GM18526 (cell line): ENCODE results near the gene OR6C76.

Source experiments
- POLR2A ChIP-seq: IDR thresholded peaks from 3 replicates; pipeline ENCODE4 v1.6.1; 2011; ENCODE audit not compliant: insufficient read length; ENCODE audit errors: extremely low read depth

OR6C76 gene

GRCh38 chr12:55425954-55426353 is at the start of gene OR6C76:
Gene OR6C76 (plus strand): TSS chr12:55426254. CDS start chr12:55426254, 0 bp downstream.
- TF ChIP-seq POLR2A: no peak

- no peak for TF ChIP-seq POLR2A
Observed at GRCh38 chr12:55385891-55386290, 40.2 kb upstream of the OR6C76 start.

GRCh38 chr12:55392032-55392795 is 33.8 kb upstream of the OR6C76 start:
- TF ChIP-seq POLR2A: no peak

GRCh38 chr12:55396326-55396725 is 29.7 kb upstream of the OR6C76 start:
- TF ChIP-seq POLR2A: no peak

- no peak for TF ChIP-seq POLR2A
Observed at GRCh38 chr12:55400229-55400628, 25.8 kb upstream of the OR6C76 start, which contains the start of gene OR6C65. Gene OR6C65 (plus strand): TSS chr12:55400529. CDS start chr12:55400529, 0 bp downstream.

- no peak for TF ChIP-seq POLR2A
Observed at GRCh38 chr12:55407866-55408265, 18.2 kb upstream of the OR6C76 start.

GRCh38 chr12:55416961-55417360 is 9.1 kb upstream of the OR6C76 start:
- TF ChIP-seq POLR2A: no peak

GRCh38 chr12:55420307-55420962 is 5.6 kb upstream of the OR6C76 start:
- no peak for TF ChIP-seq POLR2A

GRCh38 chr12:55428331-55429243 is 2.5 kb downstream of the OR6C76 start:
- TF ChIP-seq POLR2A: no peak

- no peak for TF ChIP-seq POLR2A
Observed at GRCh38 chr12:55443776-55444175, 17.7 kb downstream of the OR6C76 start, which contains the start of gene OR6C2. Gene OR6C2 (plus strand): TSS chr12:55444076. CDS start chr12:55452214, 8,138 bp downstream.

- TF ChIP-seq POLR2A: no peak
Observed at GRCh38 chr12:55445357-55445756, 19.3 kb downstream of the OR6C76 start.

GRCh38 chr12:55446326-55446725 is 20.3 kb downstream of the OR6C76 start:
- TF ChIP-seq POLR2A: no peak

- TF ChIP-seq POLR2A: no peak
Observed at GRCh38 chr12:55448825-55449224, 22.8 kb downstream of the OR6C76 start.

GRCh38 chr12:55467836-55468235 is 41.8 kb downstream of the OR6C76 start:
- TF ChIP-seq POLR2A: no peak

- TF ChIP-seq POLR2A: no peak
Observed at GRCh38 chr12:55469291-55469690, 43.2 kb downstream of the OR6C76 start.

GRCh38 chr12:55470088-55470829 is 44.2 kb downstream of the OR6C76 start, which contains the start of gene OR6C70:
Gene OR6C70 (minus strand): TSS chr12:55470138. CDS start chr12:55470138, 0 bp downstream.
- no peak for TF ChIP-seq POLR2A
